ENCODE data around the gene DLG2.
"Not testable (repeated sequence)": the region's sequence is repeated elsewhere in the genome, so short reads cannot be mapped to it uniquely, and the experiment has no call there.

DLG2 gene

DNA sequence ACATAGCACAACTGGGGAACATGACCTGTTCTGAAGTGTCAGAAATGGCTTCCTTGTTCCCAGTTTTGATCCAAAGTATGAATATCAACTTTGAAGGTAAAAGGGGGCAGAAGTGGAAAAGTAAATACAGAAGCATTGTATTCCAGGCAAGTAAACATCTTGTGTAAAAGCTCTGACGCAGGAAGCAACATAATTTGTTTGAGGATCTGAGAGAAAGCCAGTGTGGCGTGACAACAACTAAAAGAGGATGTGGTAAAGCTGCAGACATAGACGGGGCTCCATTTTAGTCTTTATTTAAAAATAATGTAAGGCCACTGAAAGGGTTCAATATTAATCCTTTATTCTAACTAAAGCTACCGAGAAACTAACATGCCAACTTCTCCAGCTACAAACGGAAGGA is 310.2 kb downstream of the DLG2 start:
- DNase-seq (ENCODE audit: low read depth), result no peak

DNA sequence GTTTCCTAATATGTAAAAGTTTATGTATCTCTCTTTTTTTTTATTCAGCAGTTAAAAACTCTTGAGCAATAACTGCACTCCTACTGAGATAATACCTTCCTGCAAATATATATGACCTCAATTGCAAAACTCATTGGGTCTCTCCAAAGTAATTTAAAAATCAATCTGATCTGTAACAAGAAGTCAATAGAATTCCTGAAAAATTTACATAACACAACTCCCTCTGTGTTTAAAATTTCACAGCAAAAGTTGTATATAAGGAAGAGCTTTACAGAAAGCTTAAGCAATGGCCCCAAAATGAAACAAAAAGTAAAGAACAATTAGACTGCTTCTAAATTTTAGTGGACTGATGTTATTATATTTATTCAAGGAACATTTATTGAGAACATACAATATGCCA is 313.4 kb downstream of the DLG2 start:
- no peak for DNase-seq (ENCODE audit: low read depth)

DNA sequence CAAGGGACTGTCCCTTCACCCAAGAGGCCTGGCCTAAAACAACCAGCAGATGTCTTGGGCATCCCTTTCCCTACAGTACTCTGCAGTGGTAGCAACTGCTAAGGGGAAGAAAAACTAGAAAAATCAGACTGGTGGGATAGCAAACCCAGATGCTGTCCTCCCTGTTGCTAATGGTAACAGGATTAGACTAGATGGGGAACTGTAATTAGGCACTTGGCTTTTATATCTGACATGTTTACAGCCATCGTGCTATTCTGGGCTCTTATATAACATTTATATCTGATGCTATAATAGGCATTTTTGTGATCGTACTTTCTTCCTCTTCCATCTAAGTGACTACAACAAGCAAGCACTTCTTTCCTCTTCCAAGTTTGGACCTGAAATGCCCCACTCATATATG is 316.7 kb downstream of the DLG2 start:
- DNase-seq (ENCODE audit: low read depth), result no peak

DNA sequence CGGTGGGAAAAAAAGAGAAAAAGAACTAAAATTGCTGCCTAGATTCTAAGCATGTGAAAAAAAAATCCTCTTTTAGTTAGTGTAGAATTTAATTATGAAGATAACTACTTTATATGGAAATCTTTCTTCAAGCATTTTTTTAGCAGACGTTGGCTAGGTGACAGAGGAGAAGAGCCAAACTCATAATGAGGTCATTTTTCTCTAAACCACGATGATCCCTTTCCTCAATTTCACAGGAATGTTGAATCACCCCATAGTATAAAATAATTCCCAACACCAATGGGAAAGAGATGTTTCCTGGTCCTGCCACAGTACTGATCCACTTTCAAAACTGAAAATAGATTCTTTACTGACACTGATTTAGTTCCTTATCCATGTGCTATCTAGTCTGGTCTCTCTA is 319.8 kb downstream of the DLG2 start:
- no peak for DNase-seq (ENCODE audit: low read depth)

DNA sequence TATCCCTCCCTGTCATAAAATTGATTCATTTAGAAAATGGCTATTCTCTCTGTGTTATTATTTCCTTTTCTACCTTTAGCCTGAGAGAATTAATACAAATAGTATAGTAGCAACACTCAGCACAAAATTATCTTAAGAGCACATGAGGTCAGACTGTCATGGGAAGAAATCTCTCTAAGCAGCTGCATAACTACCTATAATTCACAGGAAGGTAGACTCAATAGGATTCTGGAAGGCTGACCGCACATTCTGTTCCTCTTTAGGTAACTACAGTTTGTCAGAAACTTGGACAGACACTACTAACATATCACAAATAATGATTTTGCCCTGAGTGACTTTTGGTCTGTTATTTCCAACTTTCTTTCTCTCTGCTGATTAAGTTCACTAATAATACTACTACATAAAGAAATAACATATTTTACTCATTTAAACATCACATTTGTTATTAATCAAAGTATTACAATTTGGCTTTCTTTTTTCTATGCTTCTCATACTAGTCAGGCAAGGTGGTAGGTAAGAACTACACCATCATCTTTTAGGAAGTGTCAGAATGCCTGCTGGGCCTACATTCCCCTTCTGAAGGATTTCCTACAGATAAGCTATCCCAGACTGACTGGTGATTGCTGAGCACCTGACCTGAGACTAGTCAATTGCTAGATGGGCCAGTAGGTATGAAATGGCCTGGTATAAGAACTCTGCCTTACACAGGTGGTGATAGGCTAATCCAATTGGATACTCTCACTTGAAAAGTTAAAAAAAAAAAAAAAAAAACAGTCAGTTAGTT is 325.1 kb downstream of the DLG2 start:
- no peak for DNase-seq (ENCODE audit: low read depth)

GRCh38 chr11:85299258-85299942 is 327.7 kb downstream of the DLG2 start:
- no peak for DNase-seq (ENCODE audit: low read depth)

DNA sequence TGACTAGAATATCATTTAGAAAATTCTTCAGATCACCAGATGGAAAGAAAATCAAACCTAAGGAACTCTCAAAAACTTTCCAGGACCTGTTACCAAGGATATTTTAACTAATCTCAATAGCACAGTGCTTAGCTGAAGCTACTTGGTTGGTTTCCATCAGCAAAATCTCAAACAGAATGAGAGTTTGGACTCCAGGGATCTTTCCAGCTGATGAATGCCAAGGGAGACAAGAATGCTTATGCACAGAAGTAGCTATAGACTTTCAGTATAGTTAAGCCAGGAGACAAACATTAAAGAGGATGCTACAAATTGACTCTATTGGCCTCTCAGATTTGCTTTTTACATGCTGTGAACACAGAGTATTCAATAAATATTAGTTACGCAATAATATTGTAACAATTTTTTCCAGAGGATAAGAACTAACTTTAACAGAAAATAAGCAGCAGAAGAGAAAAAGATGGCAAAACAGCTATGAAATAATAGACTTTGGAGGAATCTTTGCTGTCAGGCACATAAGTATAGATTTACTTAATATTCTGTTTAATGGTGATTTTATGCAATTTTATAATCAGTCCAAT is 331.4 kb downstream of the DLG2 start:
- no peak for DNase-seq (ENCODE audit: low read depth)

DNA sequence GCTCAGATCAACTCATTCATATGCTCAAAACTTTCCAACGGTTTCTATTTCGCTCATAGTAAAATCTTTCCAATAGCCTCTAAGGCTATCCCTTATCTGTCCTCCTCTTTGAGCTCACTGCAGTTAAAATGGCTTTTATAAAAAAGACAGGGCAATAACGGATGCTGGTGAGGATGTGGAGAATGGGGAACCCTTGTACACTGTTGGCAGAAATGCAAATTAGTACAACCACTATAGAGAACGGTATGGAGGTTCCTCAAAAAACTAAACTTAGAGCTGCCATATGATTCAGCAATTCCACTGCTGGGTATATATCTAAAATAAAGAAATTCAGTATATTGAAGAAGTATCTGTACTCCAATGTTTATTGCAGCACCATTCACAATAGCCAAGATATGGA is 345.6 kb downstream of the DLG2 start:
- DNase-seq (ENCODE audit: low read depth), result no peak

DNA sequence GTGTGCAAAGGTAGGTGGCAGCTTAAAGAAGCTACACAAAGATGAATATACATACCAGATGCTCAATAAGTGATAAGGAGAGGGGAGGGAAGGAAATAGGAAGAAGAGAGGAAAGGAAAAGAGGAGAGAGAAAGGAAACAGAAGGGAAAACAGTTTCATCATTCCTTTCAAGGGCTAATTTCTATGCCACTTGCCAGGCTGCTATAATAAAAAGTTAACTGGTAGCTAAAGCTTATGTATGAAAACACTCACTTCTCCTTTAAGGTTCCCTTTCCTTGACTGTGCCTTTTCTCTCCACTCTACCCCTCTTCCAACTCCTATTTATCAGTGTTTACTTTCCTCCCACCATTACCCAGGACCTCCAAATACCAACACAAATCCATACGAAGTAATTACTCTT is 347.9 kb downstream of the DLG2 start:
- no peak for DNase-seq (ENCODE audit: low read depth)

DNA sequence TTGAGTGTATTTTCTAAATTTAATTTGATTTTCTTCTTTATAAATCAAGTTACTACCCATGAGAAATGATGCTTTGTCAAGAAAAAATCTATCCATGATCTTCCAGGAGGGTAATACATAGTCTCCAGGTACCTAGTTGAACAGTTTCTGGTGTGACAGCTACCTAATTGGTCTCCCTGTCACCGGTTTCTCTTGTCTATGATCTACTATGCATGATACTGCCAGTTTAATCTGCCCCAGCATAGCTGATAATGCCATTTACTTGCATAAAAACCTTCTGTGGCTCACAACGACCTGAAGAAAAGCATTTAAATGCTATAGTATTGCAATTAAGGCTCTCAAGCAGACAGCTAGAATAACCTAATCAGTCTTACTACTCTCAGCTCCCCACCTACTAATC is 349.5 kb downstream of the DLG2 start:
- DNase-seq (ENCODE audit: low read depth), result no peak

DNA sequence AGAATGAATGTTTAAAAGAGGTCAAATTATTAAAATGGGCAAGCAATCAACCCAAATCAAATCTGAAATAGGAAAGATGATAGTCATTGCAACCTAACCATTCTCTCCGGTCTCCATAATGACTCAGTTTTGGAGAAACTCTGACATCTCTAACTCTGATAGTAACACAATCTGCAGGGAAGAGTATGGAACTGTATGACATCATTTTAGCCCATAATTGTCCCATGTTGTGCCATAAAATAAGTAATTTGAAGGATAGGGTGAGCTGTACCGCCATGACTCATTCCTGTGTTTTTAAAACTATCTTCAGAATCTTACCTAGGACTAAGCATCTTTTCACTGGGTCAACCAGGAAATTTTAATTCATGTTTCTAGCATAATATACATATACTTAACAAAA is 350.8 kb downstream of the DLG2 start:
- no peak for DNase-seq (ENCODE audit: low read depth)

- not testable (repeated sequence) for DNase-seq (ENCODE audit: low read depth)
Observed at GRCh38 chr11:85270315-85270714, 356.8 kb downstream of the DLG2 start.

GRCh38 chr11:85269109-85269508 is 358.0 kb downstream of the DLG2 start:
- no peak for DNase-seq (ENCODE audit: low read depth)

DNA sequence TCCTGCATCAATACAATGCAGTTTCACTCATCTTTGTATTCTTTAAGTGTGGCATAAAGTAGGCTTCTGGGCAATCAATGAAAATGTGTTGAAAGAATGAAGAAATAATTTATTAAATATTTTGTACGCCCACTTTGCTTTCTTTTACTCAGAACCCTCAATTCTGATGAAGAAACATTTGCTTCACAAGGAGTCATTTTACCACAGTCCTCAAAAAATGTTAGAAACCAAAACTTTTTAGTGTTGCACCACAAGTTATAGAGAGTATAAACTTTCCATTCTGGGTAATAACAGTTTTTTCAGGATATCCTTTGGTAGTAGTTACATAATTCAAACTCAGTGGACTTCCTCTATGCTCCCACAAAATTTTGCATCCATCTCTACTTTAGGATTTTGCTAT is 360.5 kb downstream of the DLG2 start:
- no peak for DNase-seq (ENCODE audit: low read depth)

DNA sequence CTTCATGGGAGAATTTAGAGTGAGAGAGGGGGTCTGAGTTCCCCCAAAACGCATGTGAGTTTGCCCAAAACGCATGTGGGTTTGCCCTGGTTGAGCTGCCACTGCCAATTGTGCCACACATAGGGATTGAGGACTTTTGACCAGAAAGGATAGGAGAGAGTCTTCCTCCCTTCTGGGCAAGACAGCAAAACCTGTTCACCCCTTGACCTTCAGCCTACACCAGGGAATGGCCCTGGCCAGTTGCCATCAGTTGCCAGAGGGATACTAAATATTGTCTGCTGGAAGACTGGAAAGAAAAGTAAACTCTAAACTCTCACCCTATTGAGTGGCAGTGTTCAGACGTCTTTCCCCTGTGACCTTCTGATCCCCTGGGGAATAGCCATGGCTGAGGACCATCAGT is 363.8 kb downstream of the DLG2 start:
- DNase-seq (ENCODE audit: low read depth), result no peak

GRCh38 chr11:85257837-85258236 is 369.3 kb downstream of the DLG2 start:
- no peak for DNase-seq (ENCODE audit: low read depth)

DNA sequence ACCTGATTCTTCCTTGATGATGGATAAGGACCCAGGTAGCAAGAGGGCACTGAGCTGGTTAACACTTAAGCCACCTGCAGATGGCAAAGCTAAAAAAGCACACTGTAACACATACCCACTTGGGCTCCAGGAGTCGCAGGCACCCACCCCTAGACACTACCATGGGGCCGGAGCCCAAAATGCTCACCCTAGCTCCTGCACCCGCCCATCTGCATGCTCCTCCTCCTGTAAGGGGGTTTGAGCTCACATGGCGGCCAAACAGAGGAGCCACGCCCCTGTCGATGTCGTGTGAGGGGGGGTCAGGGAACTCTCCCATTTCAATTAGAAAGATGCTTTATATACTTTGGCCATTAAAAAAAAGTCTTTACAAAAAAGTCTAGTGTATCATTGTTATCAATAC is 370.7 kb downstream of the DLG2 start:
- no peak for DNase-seq (ENCODE audit: low read depth)

- DNase-seq (ENCODE audit: low read depth), result no peak
Observed at GRCh38 chr11:85249482-85249881, 377.7 kb downstream of the DLG2 start.

GRCh38 chr11:85247797-85248196 is 379.3 kb downstream of the DLG2 start:
- DNase-seq (ENCODE audit: low read depth), result no peak

- DNase-seq (ENCODE audit: low read depth), result no peak
Observed at GRCh38 chr11:85238906-85239305, 388.2 kb downstream of the DLG2 start.

GRCh38 chr11:85238038-85238437 is 389.1 kb downstream of the DLG2 start:
- DNase-seq (ENCODE audit: low read depth), result not testable (repeated sequence)

DNA sequence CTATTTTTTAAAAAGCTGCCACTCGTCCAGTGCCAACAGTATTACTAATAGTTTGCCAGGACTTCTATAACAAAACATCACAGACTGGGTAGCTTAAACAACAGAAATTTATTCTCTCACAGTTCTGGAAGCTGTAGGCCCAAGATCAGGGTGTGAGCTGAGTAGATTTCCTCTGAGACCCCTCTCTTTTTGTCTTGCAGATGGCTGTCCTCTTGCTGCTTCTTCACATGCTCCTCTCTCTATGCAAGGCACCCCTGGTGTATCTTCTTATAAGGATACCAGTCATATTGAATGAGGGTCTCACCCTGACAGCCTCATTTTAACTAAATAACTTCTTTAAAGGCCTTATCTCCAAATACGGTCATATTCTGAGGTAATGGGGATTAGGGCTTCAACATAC is 390.9 kb downstream of the DLG2 start:
- DNase-seq (ENCODE audit: low read depth), result no peak

- no peak for DNase-seq (ENCODE audit: low read depth)
Observed at GRCh38 chr11:85232559-85232958, 394.6 kb downstream of the DLG2 start.

Data from T follicular helper cell (primary cell).